Lower leg skin (tissue), 4 donors: ENCODE measurements around the gene CLMP. TPM values are rescaled to one million over a fixed set of nuclear protein-coding genes. Genes with fewer than 3 reads are reported as not detected.

ENCODE experiments used
- DNase-seq, 2 donors: peaks; one replicate each; pipeline ENCODE4 v3.0.0-alpha.2; 2019; ENCODE audit warnings: low spot score in 2 of 2
- H3K4me3 ChIP-seq: fragments of 200-600 bp; sonication (generic); 2 replicates; pipeline ENCODE4 v1.5.1; 2017; ENCODE audit warnings: mild to moderate bottlenecking, low read depth; ENCODE audit not compliant: poor library complexity, severe bottlenecking
- POLR2A ChIP-seq, 2 donors: fragments of 450-650 bp; IDR thresholded peaks; one replicate each; pipeline ENCODE4 v1.6.1; 2016 to 2017; ENCODE audit warnings: antibody characterized with exemption in 2 of 2, mild to moderate bottlenecking in 1 of 2, moderate library complexity in 1 of 2
- WGBS, 2 donors: methylation state at CpG; one replicate each; pipeline ENCODE4 v1.1.5; 2018; 5-methylcytosine and 5-hydroxymethylcytosine counted together
- intact Hi-C: fragments of 100-400 bp; cut with DNase I; formaldehyde crosslinking; loops from one replicate; pipeline ENCODE4 v1.15.0; 2023; ENCODE audit warnings: low total_unique reads
- total RNA-seq, 4 donors: library from RNA; depleted of rRNA; stranded (reverse); fragments of >200 nt; gene quantifications; one replicate each; pipeline ENCODE4 v1.1.0, GENCODE V29; 2016
- TF ChIP-seq, protein P1 (sequence below), 3 donors: fragments of 450-650 bp; IDR thresholded peaks; one replicate each; pipeline ENCODE4 v1.5.1; 2016; ENCODE audit warnings: antibody characterized with exemption in 3 of 3, mild to moderate bottlenecking in 3 of 3, moderate library complexity in 2 of 3

The CLMP gene
- total RNA-seq, 4 donors from 2014 or later, result 7.6 to 27.0 (median 17.7) TPM

DNA sequence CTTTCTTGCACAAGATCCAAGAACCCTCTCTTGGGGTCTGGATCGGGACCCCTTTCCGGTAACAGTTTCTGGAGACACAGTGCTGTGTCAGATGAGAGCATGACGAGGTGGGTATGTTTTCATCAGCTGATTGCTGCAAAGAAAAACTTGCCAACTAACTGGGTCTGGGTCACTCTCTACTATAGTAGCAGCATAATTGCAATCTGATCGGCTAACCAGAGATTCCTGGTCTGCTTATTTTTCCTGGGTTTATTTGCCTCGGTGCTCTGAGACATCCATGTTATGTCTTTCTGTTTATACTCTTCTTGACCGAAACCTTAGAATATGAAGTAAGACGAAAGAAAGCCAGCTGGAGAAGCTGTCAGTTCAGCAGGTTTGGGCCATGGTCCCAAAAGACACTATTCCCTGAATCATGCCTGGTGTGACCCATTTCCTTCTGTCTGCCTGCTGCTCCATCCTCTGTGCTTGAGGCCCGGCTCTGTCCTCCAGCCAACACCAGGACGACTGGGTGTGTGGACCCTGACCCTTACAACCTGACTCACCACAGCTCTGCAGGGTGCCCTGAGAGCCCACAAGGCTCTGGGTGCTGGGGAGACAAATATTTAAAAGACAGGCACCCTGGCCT is 24.1 kb upstream of the CLMP start:
- WGBS, 2 donors, result 77 to 82% methylated on average over 9 of the region's 9 CpGs
- TF ChIP-seq, protein P1, sequence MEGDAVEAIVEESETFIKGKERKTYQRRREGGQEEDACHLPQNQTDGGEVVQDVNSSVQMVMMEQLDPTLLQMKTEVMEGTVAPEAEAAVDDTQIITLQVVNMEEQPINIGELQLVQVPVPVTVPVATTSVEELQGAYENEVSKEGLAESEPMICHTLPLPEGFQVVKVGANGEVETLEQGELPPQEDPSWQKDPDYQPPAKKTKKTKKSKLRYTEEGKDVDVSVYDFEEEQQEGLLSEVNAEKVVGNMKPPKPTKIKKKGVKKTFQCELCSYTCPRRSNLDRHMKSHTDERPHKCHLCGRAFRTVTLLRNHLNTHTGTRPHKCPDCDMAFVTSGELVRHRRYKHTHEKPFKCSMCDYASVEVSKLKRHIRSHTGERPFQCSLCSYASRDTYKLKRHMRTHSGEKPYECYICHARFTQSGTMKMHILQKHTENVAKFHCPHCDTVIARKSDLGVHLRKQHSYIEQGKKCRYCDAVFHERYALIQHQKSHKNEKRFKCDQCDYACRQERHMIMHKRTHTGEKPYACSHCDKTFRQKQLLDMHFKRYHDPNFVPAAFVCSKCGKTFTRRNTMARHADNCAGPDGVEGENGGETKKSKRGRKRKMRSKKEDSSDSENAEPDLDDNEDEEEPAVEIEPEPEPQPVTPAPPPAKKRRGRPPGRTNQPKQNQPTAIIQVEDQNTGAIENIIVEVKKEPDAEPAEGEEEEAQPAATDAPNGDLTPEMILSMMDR (IDR thresholded peaks at IDR 0.05), result no peak
- no peak for TF ChIP-seq POLR2A (IDR thresholded peaks at IDR 0.05)
- no peak for DNase-seq
- H3K4me3 ChIP-seq, result no peak overlapping the region
- intact Hi-C loops, result no loop called here

DNA sequence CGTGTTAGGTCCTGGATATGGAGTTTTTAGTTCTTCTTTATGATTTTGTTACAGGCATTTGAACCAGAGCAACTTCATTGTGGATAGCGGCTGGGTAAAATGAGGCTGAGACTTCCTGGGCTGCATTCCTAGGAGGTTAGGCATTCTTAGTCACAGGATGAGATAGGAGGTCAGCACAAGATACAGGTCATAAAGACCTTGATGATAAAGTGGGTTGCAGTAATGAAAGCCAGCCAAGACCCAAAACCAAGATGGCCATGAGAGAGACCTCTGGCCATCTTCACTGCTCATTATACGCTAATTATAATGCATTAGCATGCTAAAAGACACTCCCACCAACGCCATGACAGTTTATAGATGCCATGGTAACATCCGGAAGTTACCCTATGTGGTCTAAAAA is 23.4 kb upstream of the CLMP start:
- intact Hi-C loops, result no loop called here
- DNase-seq, result no peak
- TF ChIP-seq, protein P1 (IDR thresholded peaks at IDR 0.05), result no peak
- no peak overlapping the region for H3K4me3 ChIP-seq
- WGBS, 2 donors, result 80 to 84% methylated on average over 5 of the region's 5 CpGs

DNA sequence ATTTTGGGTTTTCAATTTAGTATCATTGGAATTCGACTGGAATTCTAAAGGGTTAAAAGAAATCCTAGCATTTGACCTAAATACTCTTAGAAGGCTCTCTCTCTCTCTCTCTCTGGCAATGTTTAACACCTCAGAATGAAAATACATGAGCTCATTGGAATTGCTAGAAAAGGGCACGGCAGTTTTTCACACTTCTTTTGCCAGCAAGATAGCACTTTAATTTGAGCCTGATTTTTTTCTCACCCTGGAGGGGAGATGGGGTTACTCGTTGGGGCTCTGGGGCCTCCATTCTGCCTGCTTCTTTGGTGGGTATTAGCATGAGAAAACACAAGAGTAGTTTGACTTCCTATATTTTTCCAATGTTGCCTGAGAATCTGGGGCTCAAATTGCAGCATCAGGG is 22.8 kb upstream of the CLMP start:
- H3K4me3 ChIP-seq, result no peak overlapping the region
- WGBS, 2 donors, result 23 to 29% methylated on average over 3 of the region's 3 CpGs
- no peak for TF ChIP-seq POLR2A (IDR thresholded peaks at IDR 0.05)
- TF ChIP-seq, protein P1 (IDR thresholded peaks at IDR 0.05), result no peak
- DNase-seq, result no peak
- intact Hi-C loops, result no loop called here

DNA sequence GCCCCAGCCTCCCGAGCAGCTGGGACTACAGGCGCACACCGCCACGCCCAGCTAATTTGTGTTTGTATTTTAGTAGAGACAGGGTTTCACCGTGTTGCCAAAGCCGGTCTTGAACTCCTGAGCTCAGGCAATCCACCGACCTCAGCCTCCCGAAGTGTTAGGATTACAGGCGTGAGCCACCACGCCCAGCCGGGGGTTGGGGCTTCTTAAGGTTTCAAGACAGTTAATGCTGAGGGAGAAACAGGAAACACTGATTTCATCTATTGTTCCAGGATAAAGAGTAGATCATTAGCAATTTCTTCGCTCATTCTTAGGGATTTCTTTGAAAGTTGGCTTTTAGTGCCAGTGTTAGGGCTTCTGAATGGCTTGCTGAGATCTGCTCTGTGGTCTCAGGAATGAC is 21.2 kb upstream of the CLMP start:
- intact Hi-C loops, result no loop called here
- 93 to 98% methylated on average over 12 of the region's 12 CpGs for WGBS, 2 donors
- TF ChIP-seq, protein P1 (IDR thresholded peaks at IDR 0.05), result no peak
- TF ChIP-seq POLR2A (IDR thresholded peaks at IDR 0.05), result no peak

DNA sequence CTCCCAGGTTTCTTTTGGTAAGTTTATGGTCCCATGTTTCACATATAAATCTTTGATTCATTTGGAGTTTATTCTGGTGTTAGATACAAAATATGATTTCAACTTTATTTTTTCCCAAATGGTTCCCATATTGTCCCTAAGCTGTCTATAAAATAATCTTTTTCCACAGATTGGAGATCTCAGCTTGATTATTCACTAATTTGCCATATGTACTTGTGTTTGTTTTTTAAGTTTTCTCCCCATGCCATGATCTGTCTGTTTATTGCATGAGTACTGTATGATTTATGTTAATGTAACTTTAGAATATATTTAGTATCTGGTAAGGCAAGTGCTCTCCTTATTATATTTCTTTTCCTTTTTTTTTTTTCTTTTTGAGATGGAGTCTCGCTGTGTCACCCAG is 19.9 kb upstream of the CLMP start:
- intact Hi-C loops, result no loop called here
- DNase-seq, result no peak
- no peak overlapping the region for H3K4me3 ChIP-seq
- TF ChIP-seq, protein P1 (IDR thresholded peaks at IDR 0.05), result no peak
- no peak for TF ChIP-seq POLR2A (IDR thresholded peaks at IDR 0.05)
- 94 to 100% methylated on average over 1 of the region's 1 CpG for WGBS, 2 donors

More for the DNA sequence above, 21.2 kb upstream of the CLMP start:
- DNase-seq, result no peak
- no peak overlapping the region for H3K4me3 ChIP-seq

DNA sequence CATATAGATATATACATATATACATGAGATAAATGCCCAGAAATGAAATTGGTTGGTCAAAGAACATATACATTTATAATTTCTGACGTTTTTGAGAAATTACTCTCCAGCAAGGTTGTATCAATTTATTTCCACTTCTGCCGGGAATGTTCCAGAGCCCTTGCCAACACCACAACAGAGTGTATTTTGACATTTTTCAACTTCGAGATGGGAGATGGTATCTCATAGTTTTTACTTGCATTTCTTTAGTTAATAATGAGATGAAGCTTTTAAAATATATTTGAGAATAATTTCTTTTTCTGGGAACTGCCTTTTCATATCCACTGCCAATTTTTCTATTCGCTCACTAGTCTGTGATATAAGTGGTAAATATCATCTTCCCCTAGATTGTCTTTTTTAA is 19.3 kb upstream of the CLMP start:
- TF ChIP-seq, protein P1 (IDR thresholded peaks at IDR 0.05), result no peak
- TF ChIP-seq POLR2A (IDR thresholded peaks at IDR 0.05), result no peak
- WGBS, 2 donors, result 52 to 55% methylated on average over 4 of the region's 4 CpGs
- DNase-seq, result no peak
- H3K4me3 ChIP-seq, result no peak overlapping the region
- intact Hi-C loops, result no loop called here
